ENCODE results near the gene SLC8A2. TPM values are rescaled to one million over a fixed set of nuclear protein-coding genes. Genes with fewer than 3 reads are reported as not detected.

The SLC8A2 gene
- total and polyA plus RNA-seq, 4 donors: 3.2 to 37.5 (median 23.4) TPM

GRCh38 chr19:47495478-47496372, 24.0 kb upstream of the SLC8A2 start:
- Histone ChIP-seq H3K36me3 (ENCODE audit: control insufficient read depth, insufficient read depth, low read length) (peaks cover 97% of the 10 kb centered on the region), H3K27me3 (ENCODE audit: control insufficient read depth, insufficient read depth, low read length) (no peaks in the 10 kb centered on the region), H3K4me3 (ENCODE audit: low read depth, low read length) (no peak overlapping the region), H3K27ac (ENCODE audit: low read depth, low read length) (no peak overlapping the region), H3K4me1 (ENCODE audit: control insufficient read depth, insufficient read depth, low read length) (peaks cover 72% of the 10 kb centered on the region), H3K9me3 (ENCODE audit: control insufficient read depth, insufficient read depth, low read length) (no peaks in the 10 kb centered on the region)
- WGBS (ENCODE audit: insufficient coverage): 53% methylated on average over 14 of the region's 17 CpGs
- DNase-seq (ENCODE audit: low read depth in 4 of 6, low spot score in 6 of 6): peak in 2 of 6 donors; percentile 38 to 60

- Histone ChIP-seq H3K4me3 (ENCODE audit: low read depth, low read length) (no peak overlapping the region), H3K27me3 (ENCODE audit: control insufficient read depth, insufficient read depth, low read length) (no peaks in the 10 kb centered on the region), H3K4me1 (ENCODE audit: control insufficient read depth, insufficient read depth, low read length) (peaks cover 74% of the 10 kb centered on the region), H3K27ac (ENCODE audit: low read depth, low read length) (no peak overlapping the region), H3K9me3 (ENCODE audit: control insufficient read depth, insufficient read depth, low read length) (no peaks in the 10 kb centered on the region), H3K36me3 (ENCODE audit: control insufficient read depth, insufficient read depth, low read length) (peaks cover 97% of the 10 kb centered on the region)
- peak in 2 of 6 donors; percentile 52 to 61 for DNase-seq (ENCODE audit: low read depth in 4 of 6, low spot score in 6 of 6)
- WGBS (ENCODE audit: insufficient coverage): 41% methylated on average over 5 of the region's 9 CpGs
Measured at GRCh38 chr19:47494729-47495128, 23.0 kb upstream of the SLC8A2 start.

- WGBS (ENCODE audit: insufficient coverage): 54% methylated on average over 4 of the region's 5 CpGs
- Histone ChIP-seq H3K9me3 (ENCODE audit: control insufficient read depth, insufficient read depth, low read length) (no peaks in the 10 kb centered on the region), H3K27ac (ENCODE audit: low read depth, low read length) (no peak overlapping the region), H3K4me3 (ENCODE audit: low read depth, low read length) (no peak overlapping the region), H3K4me1 (ENCODE audit: control insufficient read depth, insufficient read depth, low read length) (peaks cover 71% of the 10 kb centered on the region), H3K36me3 (ENCODE audit: control insufficient read depth, insufficient read depth, low read length) (peaks cover 98% of the 10 kb centered on the region), H3K27me3 (ENCODE audit: control insufficient read depth, insufficient read depth, low read length) (no peaks in the 10 kb centered on the region)
- DNase-seq (ENCODE audit: low read depth in 4 of 6, low spot score in 6 of 6): no peak
Measured at GRCh38 chr19:47494211-47494547, 22.5 kb upstream of the SLC8A2 start.

- DNase-seq (ENCODE audit: low read depth in 4 of 6, low spot score in 6 of 6): no peak
- Histone ChIP-seq H3K27ac (ENCODE audit: low read depth, low read length) (no peak overlapping the region), H3K4me3 (ENCODE audit: low read depth, low read length) (no peak overlapping the region), H3K9me3 (ENCODE audit: control insufficient read depth, insufficient read depth, low read length) (no peaks in the 10 kb centered on the region), H3K4me1 (ENCODE audit: control insufficient read depth, insufficient read depth, low read length) (peaks cover 67% of the 10 kb centered on the region), H3K27me3 (ENCODE audit: control insufficient read depth, insufficient read depth, low read length) (no peaks in the 10 kb centered on the region), H3K36me3 (ENCODE audit: control insufficient read depth, insufficient read depth, low read length) (peaks cover 98% of the 10 kb centered on the region)
- WGBS (ENCODE audit: insufficient coverage): 86% methylated on average over 15 of the region's 18 CpGs
Measured at GRCh38 chr19:47493378-47494210, 21.9 kb upstream of the SLC8A2 start.

DNA sequence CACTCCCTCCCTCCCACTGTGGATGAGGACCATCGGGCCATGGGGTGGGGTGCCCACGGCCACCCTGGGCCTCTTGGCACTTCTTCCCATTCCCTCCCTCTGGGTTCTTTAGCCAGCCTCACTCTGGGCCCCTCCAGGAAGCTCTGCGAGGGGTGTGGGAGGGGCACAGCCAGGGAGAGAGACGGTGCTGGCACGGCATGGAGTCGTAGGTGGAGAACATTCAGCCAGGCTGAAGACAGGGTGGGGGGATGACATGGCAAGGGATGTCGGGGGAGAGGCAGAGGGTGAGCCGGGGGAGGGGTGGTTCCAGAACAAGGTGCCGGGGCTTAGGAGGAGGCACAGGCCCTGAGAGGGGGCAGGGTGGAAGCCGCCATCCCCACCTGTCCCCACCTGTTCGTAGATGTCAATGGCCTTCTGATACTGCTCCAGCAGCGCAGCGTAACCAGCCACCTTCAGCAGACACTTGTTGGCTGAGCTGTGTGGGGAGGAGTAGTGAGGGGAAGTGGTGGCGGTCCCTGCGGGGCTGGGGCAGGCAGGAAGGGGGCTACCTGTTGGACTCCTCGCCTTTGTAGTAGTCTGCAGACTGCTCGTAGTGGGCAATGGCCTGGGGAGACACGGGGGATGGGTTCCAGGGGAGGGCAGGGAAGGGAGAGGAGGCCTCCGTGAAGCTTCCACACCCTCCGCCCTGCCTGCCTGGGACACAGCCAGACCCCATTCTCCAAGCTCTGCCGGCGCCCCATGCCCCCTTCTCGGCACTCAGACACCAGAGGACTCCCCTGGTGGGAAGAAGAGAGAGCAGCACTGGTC, 21.1 kb upstream of the SLC8A2 start:
- no peak overlapping the region for H3K4me3 ChIP-seq (ENCODE audit: low read depth, low read length)

DNA sequence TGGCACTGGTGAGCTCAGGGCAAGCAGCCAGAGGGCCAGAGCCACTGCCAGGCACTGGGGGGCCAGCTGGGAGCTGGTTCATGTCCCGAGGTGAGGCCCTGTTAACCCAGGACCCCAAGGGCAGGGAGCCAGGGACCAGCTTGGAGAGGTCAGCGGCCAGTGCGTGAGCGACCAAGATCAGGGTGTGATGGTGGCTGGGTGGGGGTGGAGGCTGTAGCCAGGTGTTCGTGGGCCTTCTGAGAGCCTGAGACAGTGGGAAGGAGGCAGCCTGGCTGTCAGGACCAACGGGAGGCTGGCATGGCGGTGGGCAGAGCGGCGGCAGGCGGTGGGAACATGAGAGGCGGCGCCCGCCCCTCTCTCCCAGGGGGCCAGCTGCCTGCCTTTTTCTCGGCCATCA, 20.4 kb upstream of the SLC8A2 start:
- no peak overlapping the region for H3K4me3 ChIP-seq (ENCODE audit: low read depth, low read length)
- peaks cover 98% of the 10 kb centered on the region for H3K36me3 ChIP-seq (ENCODE audit: control insufficient read depth, insufficient read depth, low read length)
- no peaks in the 10 kb centered on the region for H3K9me3 ChIP-seq (ENCODE audit: control insufficient read depth, insufficient read depth, low read length)
- 64% methylated on average over 6 of the region's 14 CpGs for WGBS (ENCODE audit: insufficient coverage)
- no peaks in the 10 kb centered on the region for H3K27me3 ChIP-seq (ENCODE audit: control insufficient read depth, insufficient read depth, low read length)
- peak in 1 of 6 donors; percentile 40 for DNase-seq (ENCODE audit: low read depth in 4 of 6, low spot score in 6 of 6)
- no peak overlapping the region for H3K27ac ChIP-seq (ENCODE audit: low read depth, low read length)
- H3K4me1 ChIP-seq (ENCODE audit: control insufficient read depth, insufficient read depth, low read length): peaks cover 56% of the 10 kb centered on the region

More for the DNA sequence above, 21.1 kb upstream of the SLC8A2 start:
- peaks cover 63% of the 10 kb centered on the region for H3K4me1 ChIP-seq (ENCODE audit: control insufficient read depth, insufficient read depth, low read length)
- peak overlapping the region; percentile 7 for H3K27ac ChIP-seq (ENCODE audit: low read depth, low read length)
- H3K9me3 ChIP-seq (ENCODE audit: control insufficient read depth, insufficient read depth, low read length): no peaks in the 10 kb centered on the region
- peak in 1 of 6 donors; percentile 28 for DNase-seq (ENCODE audit: low read depth in 4 of 6, low spot score in 6 of 6)
- H3K27me3 ChIP-seq (ENCODE audit: control insufficient read depth, insufficient read depth, low read length): no peaks in the 10 kb centered on the region
- WGBS (ENCODE audit: insufficient coverage): 69% methylated on average over 20 of the region's 23 CpGs
- H3K36me3 ChIP-seq (ENCODE audit: control insufficient read depth, insufficient read depth, low read length): peaks cover 98% of the 10 kb centered on the region

DNA sequence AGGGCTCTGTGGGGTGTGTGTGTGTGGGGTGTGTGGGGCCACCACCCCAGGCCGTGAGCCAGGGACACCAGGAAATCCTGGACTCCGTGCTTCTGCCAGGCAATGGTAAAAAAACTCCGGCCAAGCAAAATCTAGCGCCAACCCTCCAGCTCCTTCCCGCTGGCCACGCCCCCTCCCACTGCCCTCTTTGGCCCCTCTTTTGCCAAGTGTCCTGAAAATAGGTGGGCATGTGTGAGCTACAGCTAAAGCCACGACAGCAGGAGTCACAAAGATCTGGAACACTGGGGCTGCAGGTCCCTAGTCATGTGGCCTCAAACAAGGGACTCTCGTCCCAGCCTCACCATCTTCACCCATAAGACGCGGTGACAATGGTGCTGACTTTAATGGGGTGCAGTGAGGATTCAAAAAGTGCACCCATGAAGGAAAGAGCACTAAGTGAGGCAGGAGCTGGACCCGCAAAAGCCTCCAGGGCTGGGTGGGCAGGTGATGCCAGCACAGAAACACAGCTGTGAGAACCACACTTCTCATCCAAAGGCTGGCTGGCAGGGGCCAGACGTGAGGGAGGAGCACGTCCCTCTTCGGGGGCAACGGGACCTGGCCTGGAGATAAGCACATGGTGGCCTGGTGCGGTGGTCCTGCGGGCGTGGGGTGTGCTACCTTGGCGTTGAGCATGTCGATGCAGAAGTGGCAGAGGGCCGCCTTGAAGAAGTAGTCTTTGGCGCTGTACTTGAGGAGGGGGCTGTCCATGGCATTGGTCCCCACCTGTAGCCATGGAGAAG, 19.9 kb upstream of the SLC8A2 start:
- DNase-seq (ENCODE audit: low read depth in 4 of 6, low spot score in 6 of 6): no peak
- Histone ChIP-seq H3K4me1 (ENCODE audit: control insufficient read depth, insufficient read depth, low read length) (peaks cover 51% of the 10 kb centered on the region), H3K4me3 (ENCODE audit: low read depth, low read length) (no peak overlapping the region), H3K9me3 (ENCODE audit: control insufficient read depth, insufficient read depth, low read length) (no peaks in the 10 kb centered on the region), H3K36me3 (ENCODE audit: control insufficient read depth, insufficient read depth, low read length) (peaks cover 97% of the 10 kb centered on the region), H3K27ac (ENCODE audit: low read depth, low read length) (no peak overlapping the region), H3K27me3 (ENCODE audit: control insufficient read depth, insufficient read depth, low read length) (no peaks in the 10 kb centered on the region)
- 83% methylated on average over 12 of the region's 22 CpGs for WGBS (ENCODE audit: insufficient coverage)

GRCh38 chr19:47490847-47491246, 19.2 kb upstream of the SLC8A2 start:
- Histone ChIP-seq H3K9me3 (ENCODE audit: control insufficient read depth, insufficient read depth, low read length) (no peaks in the 10 kb centered on the region), H3K27me3 (ENCODE audit: control insufficient read depth, insufficient read depth, low read length) (no peaks in the 10 kb centered on the region), H3K27ac (ENCODE audit: low read depth, low read length) (no peak overlapping the region), H3K4me3 (ENCODE audit: low read depth, low read length) (no peak overlapping the region), H3K36me3 (ENCODE audit: control insufficient read depth, insufficient read depth, low read length) (peaks cover 94% of the 10 kb centered on the region), H3K4me1 (ENCODE audit: control insufficient read depth, insufficient read depth, low read length) (peaks cover 45% of the 10 kb centered on the region)
- 68% methylated on average over 2 of the region's 3 CpGs for WGBS (ENCODE audit: insufficient coverage)
- no peak for DNase-seq (ENCODE audit: low read depth in 4 of 6, low spot score in 6 of 6)

GRCh38 chr19:47490031-47490430, 18.3 kb upstream of the SLC8A2 start:
- WGBS (ENCODE audit: insufficient coverage): 93% methylated on average over 6 of the region's 7 CpGs
- no peaks in the 10 kb centered on the region for H3K9me3 ChIP-seq (ENCODE audit: control insufficient read depth, insufficient read depth, low read length)
- H3K27me3 ChIP-seq (ENCODE audit: control insufficient read depth, insufficient read depth, low read length): no peaks in the 10 kb centered on the region
- H3K27ac ChIP-seq (ENCODE audit: low read depth, low read length): no peak overlapping the region
- DNase-seq (ENCODE audit: low read depth in 4 of 6, low spot score in 6 of 6): no peak
- peaks cover 37% of the 10 kb centered on the region for H3K4me1 ChIP-seq (ENCODE audit: control insufficient read depth, insufficient read depth, low read length)
- H3K4me3 ChIP-seq (ENCODE audit: low read depth, low read length): no peak overlapping the region
- H3K36me3 ChIP-seq (ENCODE audit: control insufficient read depth, insufficient read depth, low read length): peaks cover 89% of the 10 kb centered on the region
